ENCODE measurements around the gene PRR14.

DNA sequence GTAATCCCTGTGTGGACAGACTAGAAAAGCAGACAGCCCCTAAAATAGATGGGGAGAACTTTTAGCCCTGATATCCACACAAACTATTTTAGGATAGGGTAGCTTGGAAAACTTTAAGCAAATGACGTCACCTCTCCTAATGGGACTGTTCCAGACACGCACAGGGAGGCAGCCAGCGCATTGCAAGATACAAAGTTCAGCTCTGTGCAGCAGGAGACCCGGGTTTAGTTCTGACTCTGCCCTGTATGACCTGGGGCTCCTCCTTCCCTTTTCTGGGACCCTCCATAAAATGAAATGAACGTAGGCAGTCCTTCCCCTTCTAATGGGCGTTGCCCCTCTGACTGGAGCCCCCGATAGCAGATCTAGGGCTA is 46.8 kb upstream of the PRR14 start:
- TF ChIP-seq TAF1 (IDR thresholded peaks at IDR 0.05; ENCODE audit: borderline replicate concordance, low read depth, low read length), result no peak
- TF ChIP-seq, protein P1, sequence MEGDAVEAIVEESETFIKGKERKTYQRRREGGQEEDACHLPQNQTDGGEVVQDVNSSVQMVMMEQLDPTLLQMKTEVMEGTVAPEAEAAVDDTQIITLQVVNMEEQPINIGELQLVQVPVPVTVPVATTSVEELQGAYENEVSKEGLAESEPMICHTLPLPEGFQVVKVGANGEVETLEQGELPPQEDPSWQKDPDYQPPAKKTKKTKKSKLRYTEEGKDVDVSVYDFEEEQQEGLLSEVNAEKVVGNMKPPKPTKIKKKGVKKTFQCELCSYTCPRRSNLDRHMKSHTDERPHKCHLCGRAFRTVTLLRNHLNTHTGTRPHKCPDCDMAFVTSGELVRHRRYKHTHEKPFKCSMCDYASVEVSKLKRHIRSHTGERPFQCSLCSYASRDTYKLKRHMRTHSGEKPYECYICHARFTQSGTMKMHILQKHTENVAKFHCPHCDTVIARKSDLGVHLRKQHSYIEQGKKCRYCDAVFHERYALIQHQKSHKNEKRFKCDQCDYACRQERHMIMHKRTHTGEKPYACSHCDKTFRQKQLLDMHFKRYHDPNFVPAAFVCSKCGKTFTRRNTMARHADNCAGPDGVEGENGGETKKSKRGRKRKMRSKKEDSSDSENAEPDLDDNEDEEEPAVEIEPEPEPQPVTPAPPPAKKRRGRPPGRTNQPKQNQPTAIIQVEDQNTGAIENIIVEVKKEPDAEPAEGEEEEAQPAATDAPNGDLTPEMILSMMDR (IDR thresholded peaks at IDR 0.05), result no peak
- TF ChIP-seq, protein P2, sequence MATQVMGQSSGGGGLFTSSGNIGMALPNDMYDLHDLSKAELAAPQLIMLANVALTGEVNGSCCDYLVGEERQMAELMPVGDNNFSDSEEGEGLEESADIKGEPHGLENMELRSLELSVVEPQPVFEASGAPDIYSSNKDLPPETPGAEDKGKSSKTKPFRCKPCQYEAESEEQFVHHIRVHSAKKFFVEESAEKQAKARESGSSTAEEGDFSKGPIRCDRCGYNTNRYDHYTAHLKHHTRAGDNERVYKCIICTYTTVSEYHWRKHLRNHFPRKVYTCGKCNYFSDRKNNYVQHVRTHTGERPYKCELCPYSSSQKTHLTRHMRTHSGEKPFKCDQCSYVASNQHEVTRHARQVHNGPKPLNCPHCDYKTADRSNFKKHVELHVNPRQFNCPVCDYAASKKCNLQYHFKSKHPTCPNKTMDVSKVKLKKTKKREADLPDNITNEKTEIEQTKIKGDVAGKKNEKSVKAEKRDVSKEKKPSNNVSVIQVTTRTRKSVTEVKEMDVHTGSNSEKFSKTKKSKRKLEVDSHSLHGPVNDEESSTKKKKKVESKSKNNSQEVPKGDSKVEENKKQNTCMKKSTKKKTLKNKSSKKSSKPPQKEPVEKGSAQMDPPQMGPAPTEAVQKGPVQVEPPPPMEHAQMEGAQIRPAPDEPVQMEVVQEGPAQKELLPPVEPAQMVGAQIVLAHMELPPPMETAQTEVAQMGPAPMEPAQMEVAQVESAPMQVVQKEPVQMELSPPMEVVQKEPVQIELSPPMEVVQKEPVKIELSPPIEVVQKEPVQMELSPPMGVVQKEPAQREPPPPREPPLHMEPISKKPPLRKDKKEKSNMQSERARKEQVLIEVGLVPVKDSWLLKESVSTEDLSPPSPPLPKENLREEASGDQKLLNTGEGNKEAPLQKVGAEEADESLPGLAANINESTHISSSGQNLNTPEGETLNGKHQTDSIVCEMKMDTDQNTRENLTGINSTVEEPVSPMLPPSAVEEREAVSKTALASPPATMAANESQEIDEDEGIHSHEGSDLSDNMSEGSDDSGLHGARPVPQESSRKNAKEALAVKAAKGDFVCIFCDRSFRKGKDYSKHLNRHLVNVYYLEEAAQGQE (IDR thresholded peaks at IDR 0.05; ENCODE audit: low read depth, low read length), result no peak

All from SK-N-SH (cell line).